H54 (cell line): ENCODE results near the gene CEP350.

ENCODE experiments used
- DNase-seq: peaks from one replicate; pipeline ENCODE4 v3.0.0; 2011; ENCODE audit warnings: low spot score, mixed read lengths; ENCODE audit not compliant: insufficient read length
- FAIRE-seq: peaks from 3 replicates; lab custom pipeline; 2011; peaks lifted over from hg19 to GRCh38; lab: Jason Lieb, UNC
- POLR2A ChIP-seq: IDR thresholded peaks from 2 replicates; pipeline ENCODE4 v1.6.1; 2011; ENCODE audit warnings: low read depth, mild to moderate bottlenecking, low read length

Gene CEP350

DNA sequence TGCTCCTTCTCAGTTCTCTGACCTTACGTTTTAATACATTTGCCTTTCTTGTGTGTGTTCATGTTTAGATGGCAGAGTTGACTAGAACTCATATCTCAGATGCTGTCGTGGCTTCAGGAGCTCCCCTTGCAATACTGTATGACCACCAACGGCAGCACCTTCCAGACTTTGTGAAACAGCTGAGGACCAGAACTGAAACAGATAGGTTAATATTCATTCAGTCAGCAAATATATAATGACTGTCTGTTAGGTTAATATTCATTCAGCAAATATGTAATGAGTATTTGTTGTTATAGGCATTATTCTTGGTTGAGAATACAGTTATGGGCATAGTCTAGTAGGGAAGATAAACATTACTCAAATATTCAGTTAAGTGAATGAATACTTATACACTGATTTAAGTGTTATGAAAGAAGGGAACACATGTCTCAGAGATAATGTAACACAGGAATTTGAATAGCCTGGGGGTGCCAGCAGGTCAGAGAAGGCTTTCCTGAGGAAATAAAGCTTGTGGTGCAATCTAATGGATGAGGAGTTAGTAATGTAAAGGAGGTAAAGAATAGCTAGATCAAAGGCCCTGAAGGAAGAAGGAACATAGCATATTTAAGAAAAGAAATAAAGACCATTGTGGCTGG is 88.5 kb downstream of the CEP350 start:
- no peak for TF ChIP-seq POLR2A
- FAIRE-seq: peak; percentile 87
- no peak for DNase-seq

DNA sequence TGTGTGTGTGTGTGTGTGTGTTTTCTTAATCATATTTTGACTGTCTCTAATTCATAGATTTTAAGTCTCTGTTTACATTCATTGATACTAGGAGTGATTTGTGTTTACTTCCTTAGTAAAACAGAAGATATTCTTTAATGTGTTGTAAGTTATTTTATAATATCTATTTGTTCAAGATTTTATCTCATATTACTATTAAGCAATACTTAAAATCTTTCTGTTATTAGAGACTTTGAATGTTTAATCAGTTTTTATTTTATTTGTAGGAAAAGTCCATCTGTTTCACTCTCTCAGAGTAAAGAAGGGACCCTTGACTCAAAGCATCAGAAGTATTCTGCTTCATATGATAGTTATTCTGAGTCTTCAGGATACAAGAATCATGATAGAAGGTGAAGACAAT is 89.2 kb downstream of the CEP350 start:
- no peak for TF ChIP-seq POLR2A
- FAIRE-seq (no peak), DNase-seq (no peak)

DNA sequence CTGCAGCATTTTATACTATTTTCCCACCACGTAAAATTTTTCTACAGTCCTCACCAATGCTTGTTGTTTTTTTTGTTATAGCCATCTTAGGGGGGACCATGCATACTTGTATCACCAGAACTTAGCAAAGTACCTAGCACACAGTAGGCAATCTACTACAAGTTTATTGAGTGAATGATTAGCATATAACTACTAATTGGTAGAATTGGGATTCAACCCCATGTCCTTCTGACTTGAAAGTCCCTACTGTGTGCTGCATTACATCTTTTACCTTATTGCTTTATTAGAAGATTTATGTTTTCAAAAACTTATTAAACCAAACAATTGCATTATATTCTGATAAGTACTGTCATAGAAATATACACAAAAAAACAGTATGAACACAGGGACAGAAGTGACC is 92.1 kb downstream of the CEP350 start:
- DNase-seq (no peak), FAIRE-seq (no peak)
- TF ChIP-seq POLR2A: no peak

DNA sequence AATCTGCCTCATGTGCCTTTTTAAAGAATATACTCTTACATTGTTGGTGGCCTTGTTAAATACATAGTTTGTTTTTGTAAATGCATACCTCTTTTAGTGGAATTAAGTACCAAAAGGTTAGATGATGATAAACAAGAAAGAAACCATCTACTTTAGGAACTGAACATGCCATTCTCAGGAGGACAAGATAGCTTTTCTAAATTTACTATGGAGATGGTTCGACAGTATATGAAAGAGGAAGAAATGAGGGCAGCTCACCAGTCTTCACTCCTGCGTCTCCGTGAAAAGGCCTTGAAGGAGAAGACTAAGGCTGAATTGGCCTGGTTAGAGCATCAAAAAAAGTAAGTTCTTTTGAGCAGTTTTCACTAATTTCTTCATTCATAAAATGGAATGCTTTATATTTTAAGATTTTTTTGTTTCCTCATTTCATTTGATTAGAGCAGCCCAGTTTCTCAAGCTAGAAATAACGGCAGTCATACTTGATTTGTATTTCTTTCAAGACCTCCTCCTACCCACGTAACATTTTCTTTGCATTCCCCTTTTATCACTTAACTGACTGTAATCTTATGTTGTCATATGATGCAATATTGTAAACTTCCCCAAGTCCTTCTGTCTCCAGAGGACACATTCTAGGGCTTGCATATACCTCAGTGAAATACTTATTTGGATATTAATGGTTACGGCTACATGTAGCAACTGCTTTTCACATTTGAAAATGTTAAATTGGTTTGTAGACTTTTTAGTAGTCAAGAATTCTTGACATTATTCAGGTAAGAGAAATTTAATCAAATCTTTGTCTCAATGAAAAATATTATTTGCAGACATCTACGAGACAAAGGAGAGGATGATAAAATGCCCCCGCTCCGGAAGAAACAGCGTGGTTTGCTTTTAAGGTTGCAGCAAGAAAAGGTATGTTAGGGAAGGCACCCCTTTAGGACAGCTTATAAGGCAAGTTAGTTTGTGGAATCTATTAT is 99.3 kb downstream of the CEP350 start:
- DNase-seq (no peak), FAIRE-seq (no peak)
- no peak for TF ChIP-seq POLR2A

DNA sequence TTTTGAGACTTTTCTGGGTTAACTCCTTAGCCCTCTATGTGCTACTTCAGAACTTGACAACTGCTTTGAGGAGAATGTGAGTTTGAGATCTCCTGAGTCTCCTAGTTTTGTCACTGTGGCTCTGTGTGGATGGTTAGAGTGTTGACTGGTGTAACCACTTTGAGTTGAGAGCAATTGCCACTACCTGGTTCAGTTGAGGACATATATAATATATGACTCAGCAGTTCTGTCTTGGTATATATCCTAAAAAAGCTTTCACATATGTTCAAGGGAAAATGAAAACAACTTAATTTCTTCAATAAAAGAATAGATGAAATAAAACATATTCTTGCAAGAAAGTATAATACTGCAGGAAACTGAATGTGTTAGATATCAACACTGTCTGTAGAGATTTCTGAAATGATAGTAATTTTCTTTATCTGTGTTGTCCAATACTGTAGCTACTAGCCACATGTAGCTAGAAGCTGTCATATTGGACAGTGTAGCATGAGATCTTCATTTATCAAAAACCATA is 103.3 kb downstream of the CEP350 start:
- TF ChIP-seq POLR2A: no peak
- FAIRE-seq (peak; percentile 52), DNase-seq (no peak)

DNA sequence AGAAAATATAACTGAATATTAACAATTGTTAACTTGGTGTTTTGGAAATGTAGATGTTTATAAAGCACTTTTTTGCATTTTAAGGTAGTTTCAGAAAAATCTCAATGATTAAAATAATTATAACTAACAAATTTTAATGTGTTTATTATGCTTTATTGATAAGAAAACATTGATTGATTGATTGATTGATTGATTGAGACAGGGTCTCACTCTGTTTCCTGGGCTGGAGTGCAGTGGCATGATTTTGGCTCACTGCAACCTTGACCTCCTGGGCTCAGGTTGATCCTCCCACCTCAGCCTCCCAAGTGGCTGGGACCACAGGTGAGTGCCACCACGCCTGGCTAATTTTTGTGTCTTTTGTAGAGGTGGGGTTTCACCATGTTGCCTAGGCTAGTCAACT is 106.4 kb downstream of the CEP350 start:
- DNase-seq: no peak
- no peak for TF ChIP-seq POLR2A
- no peak for FAIRE-seq

DNA sequence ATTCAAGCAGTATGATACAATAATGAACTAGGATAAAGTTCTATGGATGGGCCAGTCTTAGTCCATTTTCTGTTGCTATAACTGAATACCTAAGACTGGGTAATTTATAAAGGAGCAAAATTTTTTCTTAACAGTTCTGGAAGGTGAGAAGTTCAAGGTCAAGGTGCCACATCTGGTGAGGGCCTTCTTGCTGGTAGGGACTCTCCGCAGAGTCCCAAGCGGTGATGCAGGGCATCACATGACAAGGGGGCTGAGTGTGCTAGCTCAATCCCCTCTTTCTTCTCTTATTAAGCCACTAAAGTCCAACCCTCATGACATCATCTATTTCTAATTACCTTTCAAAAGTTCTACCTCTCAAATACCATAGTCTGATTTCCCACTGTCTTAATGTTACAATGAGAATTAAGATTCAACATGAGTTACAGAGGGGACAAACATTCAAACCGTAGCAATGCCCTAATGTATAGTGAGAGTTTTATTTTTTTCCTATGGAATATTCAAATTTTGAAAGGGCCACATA is 107.9 kb downstream of the CEP350 start:
- DNase-seq (no peak), FAIRE-seq (no peak)
- no peak for TF ChIP-seq POLR2A

DNA sequence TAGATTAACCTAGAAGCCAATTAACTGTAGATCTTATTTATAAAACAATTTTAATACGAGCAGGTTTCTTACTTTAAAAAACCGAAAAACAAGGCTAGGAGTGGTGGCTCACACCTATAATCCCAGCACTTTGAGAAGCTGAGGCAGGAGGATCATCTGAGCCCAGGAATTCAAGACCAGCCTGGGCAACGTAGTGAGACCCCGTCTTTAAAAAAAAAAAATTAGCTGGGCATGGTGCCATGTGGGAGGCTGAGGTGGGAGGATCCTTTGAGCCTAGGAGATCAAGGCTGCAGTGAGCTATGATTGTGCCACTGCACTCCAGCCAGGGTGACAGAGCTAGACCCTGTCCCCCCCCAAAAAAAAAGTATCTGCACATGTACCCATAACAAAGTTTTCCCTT is 110.8 kb downstream of the CEP350 start:
- TF ChIP-seq POLR2A: no peak
- FAIRE-seq: no peak
- DNase-seq: no peak

DNA sequence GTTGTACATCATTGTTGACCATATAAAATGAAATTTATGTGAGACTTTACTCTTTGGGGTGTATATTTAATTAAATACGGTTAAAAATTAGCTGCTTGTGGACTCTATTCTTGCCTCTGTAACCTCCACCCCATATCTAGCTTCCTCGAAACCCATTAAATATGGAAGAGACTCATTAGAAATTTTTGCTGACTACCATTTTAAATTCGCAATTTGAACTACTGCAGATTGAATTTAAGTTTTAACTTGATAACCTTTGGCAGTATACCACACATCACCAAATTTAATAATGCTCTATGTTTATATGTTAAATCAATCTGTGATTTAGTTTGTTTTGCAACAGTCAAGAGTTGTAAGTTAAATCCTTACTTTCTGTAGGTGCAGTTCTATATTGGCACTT is 111.5 kb downstream of the CEP350 start:
- no peak for DNase-seq
- FAIRE-seq: no peak
- no peak for TF ChIP-seq POLR2A

DNA sequence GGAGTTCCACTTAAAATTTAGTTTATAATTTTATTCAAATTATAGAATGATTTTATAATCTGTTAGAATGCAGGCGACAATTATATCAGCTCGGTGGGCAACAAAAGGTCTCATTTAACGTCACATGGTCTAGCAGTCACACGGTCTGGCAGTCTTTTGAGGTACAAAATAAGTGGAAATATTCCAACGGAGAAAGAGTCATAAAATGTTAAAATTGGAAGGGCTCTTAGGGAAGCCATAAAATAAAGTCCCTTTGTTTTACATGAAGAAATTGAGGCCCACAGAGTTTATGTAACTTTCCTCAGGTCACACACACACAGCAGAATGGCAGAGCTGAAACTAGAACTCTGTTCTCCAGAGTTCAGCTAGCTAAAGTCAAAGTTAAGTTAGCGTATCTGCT is 115.7 kb downstream of the CEP350 start:
- FAIRE-seq: no peak
- no peak for TF ChIP-seq POLR2A
- no peak for DNase-seq

DNA sequence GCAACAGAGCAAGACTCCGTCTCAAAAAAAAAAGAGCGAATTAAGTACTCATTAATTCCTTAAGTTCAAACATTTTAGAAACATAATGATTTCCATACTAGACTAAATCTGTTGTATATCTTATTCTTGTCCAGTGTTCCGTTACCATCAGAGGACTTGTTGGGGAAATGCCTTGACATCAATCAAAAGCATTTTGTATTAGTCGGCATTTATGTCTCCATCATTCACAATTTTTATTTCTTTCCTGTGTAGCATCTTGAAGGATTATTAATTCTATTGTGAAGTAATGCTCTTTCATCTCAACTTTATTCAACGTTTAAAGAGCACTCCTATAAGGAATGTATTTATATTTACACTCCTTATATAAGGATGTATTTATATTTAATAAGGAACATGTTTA is 117.1 kb downstream of the CEP350 start:
- FAIRE-seq: no peak
- TF ChIP-seq POLR2A: no peak
- DNase-seq: no peak

DNA sequence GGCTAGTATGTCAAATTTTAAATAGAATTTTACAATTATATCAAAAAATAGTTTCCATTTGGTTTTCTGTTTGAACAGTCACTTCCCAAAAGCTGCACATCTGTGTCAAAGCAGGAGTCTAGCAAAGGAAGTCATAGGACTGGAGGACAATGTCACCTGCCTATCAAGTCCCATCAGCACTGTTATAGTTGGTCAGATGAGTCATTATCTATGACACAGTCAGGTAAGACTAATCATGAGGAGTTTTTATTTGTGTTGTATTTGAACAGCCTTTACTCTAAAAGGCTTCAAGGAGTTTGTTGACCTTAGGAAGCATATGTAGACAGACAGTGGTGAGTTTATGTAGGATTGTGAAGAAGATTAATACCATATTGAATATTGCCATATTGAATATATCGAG is 125.8 kb downstream of the CEP350 start:
- TF ChIP-seq POLR2A: no peak
- DNase-seq: no peak
- FAIRE-seq: peak; percentile 15

DNA sequence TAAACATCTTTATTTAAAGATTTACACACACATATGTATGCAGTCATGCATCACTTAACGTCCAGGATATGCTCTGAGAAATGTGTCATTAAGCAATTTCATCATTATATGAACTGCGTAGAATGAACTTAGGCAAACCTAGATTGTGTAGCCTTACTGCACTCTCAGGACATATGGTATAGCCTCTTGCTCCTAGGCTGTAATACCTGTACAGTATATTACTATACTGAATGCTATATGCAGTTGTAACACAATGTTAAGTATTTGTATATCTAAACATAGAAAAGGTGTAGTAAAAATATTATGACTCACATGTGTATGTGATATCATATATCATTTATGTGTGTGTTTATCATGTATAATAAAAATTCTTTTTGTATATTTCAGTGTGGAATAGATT is 126.9 kb downstream of the CEP350 start:
- FAIRE-seq (no peak), DNase-seq (no peak)
- TF ChIP-seq POLR2A: no peak

DNA sequence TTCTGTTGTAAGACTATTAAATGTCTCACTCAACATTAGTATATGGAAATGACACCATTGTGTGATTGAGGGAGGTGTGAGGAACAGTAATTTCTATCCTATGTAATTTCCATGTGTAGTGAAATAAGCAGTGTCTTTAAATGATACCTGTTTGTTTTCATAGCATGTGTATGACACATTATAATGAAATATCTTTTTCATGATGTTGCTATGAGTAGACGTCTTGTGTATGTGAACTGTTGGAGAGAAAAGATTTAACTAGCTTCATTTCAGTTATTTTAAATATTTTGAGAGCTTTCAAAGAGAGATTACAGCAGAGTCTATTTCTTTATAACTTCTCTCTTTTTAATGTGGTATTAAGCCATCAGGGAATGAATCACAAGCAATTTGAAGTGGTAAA is 128.6 kb downstream of the CEP350 start:
- no peak for TF ChIP-seq POLR2A
- no peak for FAIRE-seq
- DNase-seq: no peak
